NCI-H510A (cell line): Measurements from ENCODE around the gene KIF9.
"Not testable (repeated sequence)": the region's sequence is repeated elsewhere in the genome, so short reads cannot be mapped to it uniquely, and the experiment has no call there.

Experiments used
- DNase-seq: peaks from one replicate; lab custom pipeline; 2025; lab: John Stamatoyannopoulos, UW

The KIF9 gene

GRCh38 chr3:47293822-47294221 lies 11.2 kb upstream of the KIF9 start:
- no peak for DNase-seq

GRCh38 chr3:47291754-47292420 lies 9.3 kb upstream of the KIF9 start:
- DNase-seq: not testable (repeated sequence)

DNA sequence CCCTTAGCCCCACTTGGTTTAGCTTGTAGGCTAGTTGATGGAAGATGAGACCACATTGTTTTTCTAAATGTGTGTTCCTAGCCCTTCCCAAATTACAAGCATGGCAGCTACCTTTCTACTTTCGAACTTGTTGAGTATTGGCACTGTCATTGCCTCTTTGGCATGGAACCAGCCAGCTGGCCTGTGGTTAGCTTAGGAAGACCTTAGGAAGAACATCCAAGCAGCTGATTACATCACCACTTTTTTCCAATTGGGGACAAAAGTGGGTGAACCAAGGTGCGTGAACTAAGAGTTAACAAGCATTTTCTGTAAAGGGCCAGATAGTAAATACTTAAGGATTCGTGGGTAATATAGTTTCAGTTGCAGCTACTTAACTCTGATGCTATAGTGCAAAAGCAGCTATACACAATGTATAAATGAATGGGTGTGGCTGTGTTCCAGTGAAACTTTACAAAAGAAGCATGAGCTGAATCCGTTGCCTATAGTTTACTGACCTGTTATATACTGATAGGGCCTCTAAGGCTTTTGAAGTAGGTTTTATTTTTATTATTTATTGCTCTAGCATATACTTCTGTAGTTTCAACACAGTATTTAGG lies 8.7 kb upstream of the KIF9 start:
- no peak for DNase-seq

DNA sequence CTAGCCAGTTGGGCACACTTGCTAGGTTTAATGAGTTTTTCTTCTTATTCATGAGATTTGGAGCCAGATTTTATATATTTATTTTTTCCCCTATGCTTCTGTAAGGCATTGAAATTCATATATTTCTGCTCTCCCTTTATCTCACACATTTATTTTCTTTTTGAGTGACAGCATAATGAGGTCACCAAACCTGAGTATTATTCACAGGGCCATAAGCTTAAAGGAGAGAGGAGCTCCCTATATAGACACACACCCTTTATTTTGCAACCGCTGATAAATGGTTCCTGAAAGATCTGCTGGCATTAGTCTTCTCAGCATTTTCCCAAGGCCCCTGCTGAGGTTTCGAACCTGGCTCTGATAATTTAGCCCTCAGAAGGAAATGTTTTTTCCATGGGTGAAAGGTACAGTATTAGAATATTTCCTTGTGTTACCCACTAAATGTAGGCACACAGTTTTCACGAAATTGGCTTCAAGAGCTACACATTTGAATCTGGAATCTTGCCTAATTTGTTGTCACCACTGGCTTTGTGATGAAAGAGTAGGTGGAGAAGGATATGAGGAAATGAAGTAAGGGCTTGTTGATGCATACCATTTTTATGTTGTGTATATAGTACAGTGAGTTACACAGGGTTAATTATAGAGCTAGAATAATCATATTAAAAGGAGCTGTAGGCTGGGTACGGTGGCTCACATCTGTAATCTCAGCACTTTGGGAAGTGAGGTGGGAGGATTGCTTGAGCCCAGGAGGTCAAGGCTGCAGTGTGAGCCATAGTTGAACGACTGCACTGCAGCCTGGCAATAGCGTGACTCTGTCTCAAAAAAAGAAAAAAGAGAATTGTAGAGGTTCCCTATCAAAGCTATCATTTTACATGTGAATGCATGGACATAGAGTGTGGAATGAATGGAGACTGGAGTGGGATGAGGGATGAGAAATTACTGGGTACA lies 6.6 kb upstream of the KIF9 start:
- no peak for DNase-seq

- no peak for DNase-seq
These were observed 1.2 kb upstream of the KIF9 start for GRCh38 chr3:47283591-47284364.

DNA sequence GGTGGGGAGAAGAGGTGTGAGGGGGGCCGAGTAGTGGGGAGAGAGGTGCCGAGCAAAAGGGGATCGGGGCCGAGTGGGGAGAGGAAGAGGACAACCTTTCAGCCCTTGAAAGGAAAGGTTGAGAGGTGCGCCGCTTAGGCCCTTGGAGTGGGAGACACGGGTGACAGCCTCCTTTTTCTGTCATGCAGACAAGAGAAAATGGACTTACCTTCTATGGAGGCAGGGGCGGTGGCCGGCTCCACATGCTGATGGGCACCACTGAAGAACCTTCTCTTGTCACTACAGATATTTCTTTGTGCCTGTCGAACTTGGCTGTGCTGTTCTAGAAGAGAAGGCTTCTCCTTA lies 566 bp upstream of the KIF9 start:
- DNase-seq: no peak

DNA sequence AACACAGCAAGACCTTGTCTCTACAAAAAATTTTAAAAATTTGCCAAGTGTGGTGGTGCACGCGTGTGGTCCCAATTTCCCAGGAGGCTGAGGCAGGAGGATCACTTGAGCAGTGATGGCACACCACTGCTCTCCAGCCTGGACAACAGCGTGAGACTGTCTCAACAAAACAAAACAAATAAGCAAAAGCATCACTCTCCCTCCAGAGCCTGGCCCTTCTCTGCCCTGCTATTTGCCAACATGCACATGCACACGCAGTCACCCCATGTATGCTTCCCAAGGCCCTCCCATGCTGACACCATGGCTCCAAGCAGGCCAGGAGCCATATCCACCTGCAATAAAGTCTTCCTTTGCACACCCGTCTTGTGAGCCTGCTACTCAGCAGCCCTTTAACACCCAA lies 2.1 kb downstream of the KIF9 start:
- no peak for DNase-seq

DNA sequence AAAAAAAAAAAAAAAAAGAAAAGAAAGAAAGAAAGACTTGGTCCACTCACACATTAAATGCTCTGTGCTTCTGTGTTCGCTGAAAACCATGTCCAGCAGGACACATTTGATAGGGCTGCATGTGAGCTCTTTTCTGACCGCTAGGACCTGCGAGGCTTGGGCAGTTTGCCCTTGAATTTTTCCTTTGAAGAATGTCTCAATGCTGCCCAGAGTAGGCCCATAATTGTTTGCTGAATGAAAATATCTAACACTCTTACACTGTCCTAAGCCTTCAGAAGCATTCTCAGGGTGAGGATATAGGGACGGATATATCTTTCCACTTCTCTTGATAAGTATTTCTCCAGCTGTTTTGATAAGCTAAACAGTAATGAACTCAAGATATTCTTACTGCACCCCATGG lies 6.0 kb downstream of the KIF9 start:
- no peak for DNase-seq

DNA sequence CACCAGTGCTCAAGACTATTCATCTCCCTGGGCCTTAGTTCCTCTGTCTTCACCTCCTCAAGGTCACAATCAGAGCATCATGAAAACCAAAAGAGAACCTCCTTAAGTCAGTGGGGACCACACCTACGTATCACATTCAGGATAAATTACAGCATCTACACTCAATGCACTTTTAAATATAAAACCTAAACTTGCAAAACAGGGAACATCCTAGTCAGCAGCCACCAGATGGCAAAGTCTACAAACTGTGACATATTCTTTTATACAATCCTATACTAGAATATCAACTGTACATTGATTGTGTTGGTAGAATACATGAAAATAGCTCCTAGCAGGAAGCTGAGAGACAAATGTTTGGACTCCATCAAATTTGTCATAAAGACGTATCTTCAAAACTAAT lies 7.9 kb downstream of the KIF9 start:
- DNase-seq: no peak

DNA sequence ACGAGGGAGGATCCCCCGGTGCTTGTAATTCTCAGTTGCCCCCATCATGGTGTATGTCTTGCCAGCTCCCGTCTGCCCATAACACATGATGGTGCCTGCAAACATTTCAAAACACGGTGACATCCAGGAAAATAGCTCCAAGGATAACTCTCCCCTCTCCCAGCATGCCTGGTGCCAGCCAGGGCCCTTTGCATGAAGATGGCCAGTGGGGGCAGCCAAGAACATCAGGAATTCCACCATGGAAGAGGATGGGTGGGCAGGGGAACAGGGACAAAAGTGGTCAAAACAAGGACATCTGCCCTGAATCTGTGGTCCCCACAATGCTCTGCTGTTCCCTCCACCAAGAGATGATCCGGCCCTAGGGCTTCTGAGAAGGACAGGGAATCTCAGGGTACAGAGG lies 9.0 kb downstream of the KIF9 start:
- no peak for DNase-seq

- no peak for DNase-seq
These were observed 12.1 kb downstream of the KIF9 start for GRCh38 chr3:47270526-47270925.

GRCh38 chr3:47267490-47267824 lies 15.1 kb downstream of the KIF9 start:
- no peak for DNase-seq

DNA sequence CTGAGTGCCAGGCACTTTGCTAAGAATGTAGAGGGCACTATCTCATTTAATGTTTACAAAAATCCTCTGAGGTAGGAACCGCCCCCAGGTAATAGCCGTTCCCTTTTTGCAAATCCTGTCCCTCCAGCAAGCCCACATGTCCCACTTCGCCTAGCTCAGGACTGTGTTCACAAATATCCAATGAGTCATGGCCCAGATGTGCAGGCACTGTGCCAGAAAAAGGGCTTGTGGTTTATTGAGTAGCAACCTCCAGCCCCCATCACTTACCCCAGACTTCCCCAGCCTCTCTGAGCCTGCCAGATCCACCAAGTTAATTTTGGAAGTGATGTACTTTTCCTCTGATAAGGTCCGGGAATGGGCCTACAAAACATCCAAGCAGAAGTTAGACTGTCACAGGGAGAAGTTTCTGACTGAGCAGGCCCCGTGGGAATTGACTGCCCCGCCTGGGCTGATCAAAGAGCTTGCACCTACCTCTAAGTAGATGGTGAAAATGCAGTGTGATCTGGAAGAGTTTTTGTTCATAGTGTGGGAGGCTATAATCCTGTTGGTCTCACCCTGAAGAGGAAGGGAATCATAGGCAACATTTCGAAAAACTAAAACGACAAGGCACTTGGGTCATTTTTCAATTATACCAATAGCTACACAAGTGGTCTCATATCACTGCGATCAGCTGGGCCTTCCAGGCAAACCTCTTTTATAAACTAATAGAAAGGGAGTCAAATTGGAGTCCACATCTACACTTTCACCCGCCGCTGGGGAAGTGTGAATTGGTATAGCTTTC lies 15.7 kb downstream of the KIF9 start:
- DNase-seq: no peak

DNA sequence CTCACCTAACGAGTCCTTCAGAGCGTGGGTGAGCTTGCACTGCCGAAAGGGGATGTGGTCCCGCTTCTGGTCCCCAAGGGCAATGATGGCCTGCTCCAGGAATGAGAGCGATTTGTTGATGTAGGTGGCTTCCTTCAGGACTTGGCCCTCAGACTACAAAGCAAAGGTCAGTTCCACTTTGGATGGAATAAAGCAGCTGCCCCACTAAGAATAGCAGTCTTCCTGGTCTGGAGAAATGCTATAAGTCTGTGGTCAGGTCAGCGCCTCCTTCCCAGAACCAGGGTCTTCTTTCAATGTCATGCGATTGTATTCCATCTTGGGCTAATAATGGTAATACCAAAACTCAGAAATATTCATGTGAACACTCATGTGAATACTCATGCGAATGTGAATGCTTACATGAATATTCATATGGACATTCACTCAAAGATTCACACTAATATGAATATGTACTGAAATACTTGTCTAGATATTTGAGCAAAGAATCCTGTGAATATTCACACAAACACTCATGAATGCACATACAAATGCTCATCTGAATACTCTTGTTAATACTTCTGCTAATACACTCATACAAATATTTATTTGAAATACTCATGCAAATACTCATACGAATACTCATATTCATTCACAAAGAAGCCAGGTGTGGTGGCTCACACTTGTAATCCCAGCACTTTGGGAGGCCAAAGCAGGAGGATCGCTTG lies 16.7 kb downstream of the KIF9 start:
- no peak for DNase-seq

DNA sequence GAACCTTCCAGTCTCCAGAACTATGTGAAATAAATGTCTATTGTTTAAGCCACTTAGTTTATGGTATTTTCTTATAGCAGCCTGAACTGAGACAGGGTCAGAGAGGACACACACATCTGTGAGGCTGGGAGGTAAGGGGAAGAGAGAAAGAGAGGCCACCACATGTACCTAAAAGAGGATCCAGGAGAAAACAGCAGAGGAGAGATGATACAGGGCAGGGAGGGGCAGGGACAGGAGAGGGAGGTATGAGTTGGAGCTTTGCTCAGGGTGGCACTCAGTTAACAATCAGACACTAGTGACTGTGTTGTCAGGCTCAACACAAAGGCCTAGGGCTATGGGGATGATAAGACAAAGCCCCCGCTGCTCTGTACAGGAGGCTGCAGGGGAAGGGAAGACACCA lies 17.6 kb downstream of the KIF9 start:
- no peak for DNase-seq

GRCh38 chr3:47261301-47261700 lies 21.3 kb downstream of the KIF9 start:
- DNase-seq: no peak

GRCh38 chr3:47260605-47261004 lies 22.0 kb downstream of the KIF9 start:
- no peak for DNase-seq

GRCh38 chr3:47259114-47259513 lies 23.5 kb downstream of the KIF9 start:
- no peak for DNase-seq

- not testable (repeated sequence) for DNase-seq
These were observed 26.3 kb downstream of the KIF9 start for GRCh38 chr3:47256331-47256730.

DNA sequence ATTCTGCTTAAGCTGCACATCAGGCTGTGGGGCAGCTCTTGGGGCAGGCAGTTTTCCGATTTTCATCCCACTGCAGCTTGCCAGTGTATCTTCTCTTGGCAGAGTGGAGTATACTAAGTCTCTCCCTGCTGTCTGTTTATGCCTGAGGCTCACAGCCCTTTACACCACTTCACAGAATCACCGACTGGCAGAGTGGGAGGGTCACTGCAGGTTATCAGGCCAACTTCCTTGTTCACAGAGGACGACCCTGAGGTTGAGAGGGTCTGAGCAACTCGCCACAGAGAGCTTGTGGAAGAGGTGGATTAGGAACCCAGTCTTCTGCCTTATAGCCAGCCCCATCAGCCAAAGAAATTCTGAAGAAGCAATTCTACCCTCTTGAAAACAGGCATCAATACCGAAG lies 30.9 kb downstream of the KIF9 start:
- no peak for DNase-seq

DNA sequence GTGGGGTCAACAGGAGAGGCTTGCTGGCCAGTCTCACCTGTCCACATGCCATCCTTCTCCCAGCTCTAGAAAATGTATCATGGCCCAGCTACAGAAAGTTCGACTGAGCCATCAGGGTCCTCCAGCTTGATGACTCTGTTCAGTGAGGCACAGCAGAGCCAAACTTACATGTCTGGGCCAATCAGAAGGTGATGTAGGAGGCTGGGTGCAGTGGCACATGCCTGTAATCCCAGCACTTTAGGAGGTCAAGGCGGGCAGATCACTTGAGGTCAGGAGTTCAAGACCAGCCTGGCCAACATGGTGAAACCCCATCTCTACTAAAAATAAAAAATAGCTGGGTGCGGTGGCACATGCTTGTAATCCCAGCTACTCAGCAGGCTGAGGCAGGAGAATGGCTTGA lies 31.5 kb downstream of the KIF9 start:
- DNase-seq: not testable (repeated sequence)
